HG03066 (cell line): ENCODE data around the gene VBP1.
A peak's percentile ranks its signal among the peaks of the same experiment; 100 is the strongest.
"Not testable (repeated sequence)": the region's sequence is repeated elsewhere in the genome, so short reads cannot be mapped to it uniquely, and the experiment has no call there.

ENCODE experiments used
- ATAC-seq: cut with Tn5 transposase; IDR thresholded peaks from one replicate; pipeline ENCODE4 v1.9.1; 2021; ENCODE audit warnings: low read depth; ENCODE audit not compliant: unreplicated experiment

The VBP1 gene

GRCh38 chrX:155216179-155216939 is at the start of gene VBP1:
Gene VBP1, plus strand, starts transcription at chrX:155216460. Its CDS starts 23 bp downstream, at chrX:155216483.
- ATAC-seq = peak; percentile 99

- ATAC-seq = no peak
Observed at GRCh38 chrX:155169881-155170280, 46.4 kb upstream of the VBP1 start.

GRCh38 chrX:155179346-155179997 is 36.8 kb upstream of the VBP1 start:
- ATAC-seq = no peak

GRCh38 chrX:155188786-155189185 is 27.5 kb upstream of the VBP1 start:
- ATAC-seq = no peak

- no peak for ATAC-seq
Observed at GRCh38 chrX:155211208-155211607, 5.1 kb upstream of the VBP1 start.

GRCh38 chrX:155213731-155214130 is 2.5 kb upstream of the VBP1 start:
- no peak for ATAC-seq

- peak; percentile 36 for ATAC-seq
Observed at GRCh38 chrX:155215443-155216178, 649 bp upstream of the VBP1 start.

GRCh38 chrX:155216940-155217440 is 730 bp downstream of the VBP1 start:
- no peak for ATAC-seq

- no peak for ATAC-seq
Observed at GRCh38 chrX:155218777-155219176, 2.5 kb downstream of the VBP1 start.

- no peak for ATAC-seq
Observed at GRCh38 chrX:155221351-155221750, 5.1 kb downstream of the VBP1 start.

GRCh38 chrX:155223746-155224145 is 7.5 kb downstream of the VBP1 start:
- not testable (repeated sequence) for ATAC-seq

GRCh38 chrX:155225774-155226173 is 9.5 kb downstream of the VBP1 start:
- ATAC-seq = no peak

GRCh38 chrX:155231163-155231562 is 14.9 kb downstream of the VBP1 start:
- peak; percentile 86 for ATAC-seq

GRCh38 chrX:155235891-155236290 is 19.6 kb downstream of the VBP1 start:
- ATAC-seq = no peak

- no peak for ATAC-seq
Observed at GRCh38 chrX:155237719-155238118, 21.5 kb downstream of the VBP1 start.

- ATAC-seq = no peak
Observed at GRCh38 chrX:155242300-155242699, 26.0 kb downstream of the VBP1 start.

GRCh38 chrX:155246748-155247147 is 30.5 kb downstream of the VBP1 start:
- ATAC-seq = no peak

GRCh38 chrX:155247497-155247896 is 31.2 kb downstream of the VBP1 start:
- no peak for ATAC-seq

- no peak for ATAC-seq
Observed at GRCh38 chrX:155251391-155251790, 35.1 kb downstream of the VBP1 start.

GRCh38 chrX:155259752-155260151 is 43.5 kb downstream of the VBP1 start:
- no peak for ATAC-seq
